UCSD-AML1 (cell line): ENCODE measurements around the gene DDX20.
"Not testable (repeated sequence)": the region's sequence is repeated elsewhere in the genome, so short reads cannot be mapped to it uniquely, and the experiment has no call there.

Experiments
- DNase-seq: peaks from one replicate; lab custom pipeline; 2025; ENCODE audit not compliant: unreplicated experiment; lab: John Stamatoyannopoulos, UW

The DDX20 gene

DNA sequence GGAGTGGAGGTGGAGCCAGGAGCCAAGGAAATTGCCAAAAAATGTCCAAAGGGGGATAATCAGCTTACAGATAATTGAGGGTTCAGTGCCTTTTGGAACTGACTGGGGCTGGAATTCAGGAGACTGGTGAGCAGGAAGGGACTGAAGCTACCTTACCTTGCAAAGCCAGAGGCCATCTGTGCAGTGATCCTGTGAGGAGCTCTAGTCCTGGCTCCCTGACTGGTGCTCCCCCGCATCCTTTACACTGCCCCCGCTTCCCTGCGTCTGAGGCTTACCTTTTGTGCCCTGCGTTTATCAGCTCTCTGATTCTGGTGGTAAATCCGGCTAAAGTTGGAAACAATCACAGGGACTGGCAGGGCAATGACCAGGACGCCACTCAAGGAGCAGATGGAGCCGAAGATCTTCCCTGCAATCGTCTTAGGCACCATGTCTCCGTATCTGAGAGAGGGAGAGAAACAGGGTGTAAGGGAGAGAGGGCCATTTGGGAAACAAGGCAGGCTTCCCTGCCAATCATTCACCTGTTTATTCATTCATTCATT, 31.0 kb downstream of the DDX20 start:
- no peak for DNase-seq

DNA sequence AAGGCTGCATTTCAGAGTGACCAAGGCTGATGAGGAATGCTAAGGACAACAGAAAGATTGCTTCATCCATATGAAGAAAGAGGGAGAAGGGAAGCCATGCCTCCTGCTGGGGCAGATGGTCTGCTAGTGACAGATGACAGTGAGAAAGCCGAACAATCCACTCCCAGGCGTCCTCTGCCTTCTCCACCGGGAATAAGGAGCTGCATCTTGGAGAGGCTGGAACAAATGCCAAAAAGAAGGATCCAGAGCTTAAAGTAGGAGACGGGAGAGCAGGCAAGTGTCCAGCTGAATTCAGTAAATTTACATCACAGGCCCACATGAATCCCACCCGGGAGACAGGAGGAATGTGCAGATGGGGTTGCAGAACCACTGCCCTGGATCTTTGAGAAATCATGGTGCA, 33.4 kb downstream of the DDX20 start:
- DNase-seq, result no peak

DNA sequence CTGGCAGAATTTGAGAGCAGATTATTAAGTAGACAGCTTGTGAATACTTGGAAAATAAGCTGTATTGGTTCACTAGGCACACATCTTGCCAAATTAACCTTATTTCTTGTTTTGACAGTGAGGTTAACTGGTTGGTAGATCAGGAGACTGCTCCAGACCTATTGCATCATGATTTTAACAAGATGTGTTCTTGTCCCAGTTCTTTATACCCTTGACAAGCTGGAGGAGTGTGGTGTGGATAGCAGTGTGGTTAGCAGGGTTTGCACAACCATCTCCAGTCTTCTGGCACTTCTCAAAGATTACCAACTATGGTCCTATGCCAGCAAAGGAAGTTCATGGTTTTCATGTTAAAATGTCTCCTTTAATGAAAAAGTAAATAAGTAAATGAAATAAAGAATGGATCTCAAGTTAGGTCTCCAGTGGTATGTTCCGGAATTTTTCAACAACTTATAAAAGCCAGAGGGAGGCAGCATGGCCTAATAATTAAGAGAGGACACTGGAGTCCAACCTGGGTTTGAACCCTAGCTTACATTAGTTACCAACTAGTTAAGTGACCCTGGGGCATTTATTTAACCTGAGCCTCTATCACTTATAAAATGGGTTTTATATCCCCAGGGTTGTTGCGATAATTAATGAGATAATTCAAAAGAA, 34.1 kb downstream of the DDX20 start:
- no peak for DNase-seq

DNA sequence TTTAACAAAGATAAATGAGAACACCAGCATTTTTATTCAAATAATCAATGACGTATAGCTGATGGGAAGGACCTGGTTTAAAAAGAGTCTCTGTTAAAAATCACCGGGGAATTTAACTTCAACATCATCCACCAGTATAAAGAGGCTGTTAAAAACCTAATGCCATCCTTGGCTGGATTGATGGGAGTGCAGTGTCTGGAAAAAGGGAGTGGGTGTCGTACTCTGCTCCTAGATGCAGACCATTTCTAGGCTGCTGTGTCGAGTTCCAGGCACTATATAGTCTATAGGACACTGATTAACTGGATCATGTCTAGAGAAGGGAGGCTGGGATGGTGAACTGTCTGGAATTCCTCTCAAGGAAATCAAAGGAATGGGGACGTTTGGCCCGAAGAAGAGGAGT, 36.1 kb downstream of the DDX20 start:
- DNase-seq, result no peak

DNA sequence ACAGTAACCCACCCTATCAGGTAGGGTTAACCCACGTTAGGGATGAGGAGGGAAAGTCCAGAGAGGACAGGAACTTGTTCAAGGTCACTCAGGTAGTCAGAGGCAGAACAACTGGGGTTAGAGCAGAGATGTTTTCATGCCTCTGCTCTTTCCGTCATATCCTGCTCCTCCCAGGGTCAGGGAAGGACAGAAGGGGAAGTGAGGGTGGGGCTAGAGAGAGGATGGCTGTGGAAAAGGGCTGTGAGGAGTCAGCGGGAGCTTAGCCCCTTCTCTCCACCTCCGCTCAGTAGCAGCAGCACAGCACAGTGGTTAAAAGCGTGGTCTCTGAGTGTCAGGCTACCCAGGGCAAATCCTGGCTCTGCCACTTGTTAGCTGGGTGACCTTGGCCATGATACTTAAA, 36.5 kb downstream of the DDX20 start:
- no peak for DNase-seq

DNA sequence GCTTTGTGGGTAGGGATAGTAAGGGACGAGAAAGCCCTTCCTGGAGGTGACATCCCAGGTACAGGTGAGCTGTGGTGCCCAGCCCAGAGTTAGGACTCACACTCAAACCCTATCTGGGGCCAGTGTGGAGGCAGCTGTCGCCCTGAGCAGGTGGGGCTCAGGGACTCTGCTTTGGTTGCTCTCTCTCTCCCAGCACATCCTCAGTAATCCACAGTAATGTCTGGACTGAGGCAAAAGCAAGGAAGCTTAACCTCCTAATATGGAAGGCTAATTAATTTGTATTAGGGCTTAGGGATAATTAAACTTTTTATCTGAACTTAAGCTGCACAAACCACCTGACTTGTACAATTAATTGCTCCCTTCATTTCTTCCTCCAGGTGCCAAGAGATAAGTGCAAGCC, 38.2 kb downstream of the DDX20 start:
- DNase-seq, result no peak

DNA sequence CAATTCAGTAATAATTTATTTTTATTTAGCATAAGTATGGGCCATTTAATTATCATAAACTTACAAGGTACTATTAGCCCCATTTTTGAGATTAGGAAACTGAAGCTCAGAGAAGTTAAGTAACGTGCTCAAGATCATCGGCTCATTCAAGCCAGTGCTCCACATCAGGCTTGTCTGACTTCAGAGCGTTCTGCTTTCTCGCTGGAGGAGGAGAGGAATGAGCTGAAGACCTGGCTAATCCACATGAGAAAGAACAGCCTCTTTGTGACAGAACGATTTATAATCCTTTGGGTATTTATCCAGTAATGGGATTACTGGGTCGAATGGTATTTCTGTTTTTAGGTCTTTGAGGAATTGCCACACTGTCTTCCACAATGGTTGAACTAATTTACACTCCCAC, 39.7 kb downstream of the DDX20 start:
- DNase-seq, result no peak

DNA sequence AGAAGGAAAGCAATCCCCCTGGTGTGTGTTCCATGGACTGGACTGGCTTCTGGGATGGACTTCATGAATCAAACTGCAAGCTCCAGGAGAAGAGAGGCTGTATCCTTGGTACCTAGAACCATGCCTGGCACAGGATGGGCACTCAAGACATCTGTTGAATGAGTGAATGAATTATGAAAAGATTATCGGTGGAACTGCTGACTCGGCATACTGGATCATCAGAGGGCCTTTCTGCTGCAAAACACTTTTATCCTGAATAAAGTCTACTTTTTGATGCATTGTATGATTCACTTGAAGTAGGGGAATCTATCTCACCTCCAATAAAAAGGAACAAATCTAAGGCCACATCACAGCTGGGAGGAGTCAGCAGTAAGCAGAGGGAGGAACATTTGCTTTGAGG, 42.9 kb downstream of the DDX20 start:
- no peak for DNase-seq

DNA sequence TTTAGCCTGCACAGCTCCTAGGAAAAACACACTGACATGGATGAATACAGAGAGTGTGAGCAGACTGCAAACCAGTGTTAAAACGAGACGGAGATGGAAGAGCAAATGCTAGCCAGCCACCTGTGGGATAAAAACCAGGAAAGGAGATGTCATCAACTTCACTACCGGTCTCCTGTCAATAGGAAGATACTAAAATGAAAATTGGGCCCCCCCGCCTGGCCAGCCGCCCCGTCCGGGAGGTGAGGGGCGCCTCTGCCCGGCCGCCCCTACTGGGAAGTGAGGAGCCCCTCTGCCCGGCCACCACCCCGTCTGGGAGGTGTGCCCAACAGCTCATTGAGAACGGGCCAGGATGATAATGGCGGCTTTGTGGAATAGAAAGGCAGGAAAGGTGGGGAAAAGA, 44.0 kb downstream of the DDX20 start:
- DNase-seq, result not testable (repeated sequence)

DNA sequence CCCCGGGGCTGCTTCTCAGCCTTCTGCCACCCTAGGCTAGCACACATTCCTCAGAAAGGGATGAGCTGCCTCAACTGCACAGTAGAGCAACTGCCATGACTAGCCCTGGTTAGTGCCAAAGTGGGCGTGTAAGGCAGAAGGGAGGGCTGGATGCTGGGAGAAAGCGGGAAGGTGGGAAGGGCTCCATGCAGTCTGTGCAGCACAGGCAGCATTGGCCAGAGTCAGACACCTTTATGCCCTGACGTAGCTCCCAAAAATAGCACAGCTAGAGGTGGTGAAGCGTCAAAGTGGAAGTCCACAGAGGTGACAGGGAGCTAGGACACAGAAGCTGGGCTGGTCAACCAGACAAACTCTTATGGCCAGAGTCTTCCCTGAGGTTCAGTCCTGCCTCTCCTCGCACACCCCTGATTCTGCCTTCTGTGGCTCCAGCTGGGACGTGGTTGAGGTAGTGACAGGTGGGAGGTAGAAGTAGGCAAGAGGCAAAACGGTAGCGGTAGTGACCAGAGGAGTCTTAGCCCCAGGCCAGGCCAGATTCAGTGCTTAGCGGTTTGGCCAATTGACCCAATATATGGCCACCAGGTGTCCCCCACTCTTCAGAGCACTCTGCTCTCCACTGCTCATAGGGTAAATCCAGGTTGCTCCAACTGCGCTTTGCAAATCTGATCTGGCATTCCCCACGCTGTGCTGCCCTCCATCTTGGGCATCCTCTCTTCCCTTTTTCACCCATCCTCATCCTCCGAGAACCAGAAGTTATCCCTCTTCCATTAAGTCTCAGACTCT, 45.6 kb downstream of the DDX20 start:
- DNase-seq, result no peak

DNA sequence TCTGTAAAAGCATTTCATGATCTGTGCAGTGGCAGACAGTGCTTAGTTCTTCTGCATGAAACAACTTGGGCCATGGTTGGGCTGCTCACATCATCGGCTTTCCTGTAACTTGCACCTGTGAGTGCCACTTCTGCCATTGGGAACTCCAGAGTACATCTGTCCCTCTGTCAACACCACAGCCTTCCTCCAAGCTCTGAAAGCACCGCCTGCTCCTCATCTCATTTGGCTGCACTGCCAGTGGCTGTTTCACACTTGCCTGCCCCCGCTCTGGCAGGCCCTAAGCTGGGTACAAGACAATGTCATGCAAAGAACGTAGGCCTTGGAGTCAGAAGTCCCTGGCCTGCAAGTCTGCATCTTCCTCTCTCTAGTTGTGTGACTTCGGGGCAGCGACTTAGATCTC, 46.4 kb downstream of the DDX20 start:
- no peak for DNase-seq

DNA sequence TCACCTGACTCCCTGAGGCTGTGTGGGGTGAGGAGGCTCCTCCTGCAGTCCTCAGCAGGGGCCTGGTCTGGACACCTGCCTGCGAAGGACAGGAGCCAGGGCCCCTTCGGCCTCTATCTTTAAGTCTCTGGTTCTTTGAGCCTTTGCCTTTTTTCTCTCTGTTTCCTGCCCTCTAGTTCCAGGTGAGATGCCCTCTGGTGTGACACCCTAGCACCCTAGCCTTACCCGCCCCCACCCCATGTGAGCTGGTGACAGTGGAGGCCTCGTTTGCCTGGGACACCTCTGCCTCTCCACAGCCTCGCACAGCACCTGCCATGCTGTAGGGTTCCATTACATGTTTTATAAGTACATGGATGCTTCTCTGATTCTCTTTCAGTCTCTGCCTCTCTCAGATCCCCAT, 47.3 kb downstream of the DDX20 start:
- DNase-seq, result no peak

DNA sequence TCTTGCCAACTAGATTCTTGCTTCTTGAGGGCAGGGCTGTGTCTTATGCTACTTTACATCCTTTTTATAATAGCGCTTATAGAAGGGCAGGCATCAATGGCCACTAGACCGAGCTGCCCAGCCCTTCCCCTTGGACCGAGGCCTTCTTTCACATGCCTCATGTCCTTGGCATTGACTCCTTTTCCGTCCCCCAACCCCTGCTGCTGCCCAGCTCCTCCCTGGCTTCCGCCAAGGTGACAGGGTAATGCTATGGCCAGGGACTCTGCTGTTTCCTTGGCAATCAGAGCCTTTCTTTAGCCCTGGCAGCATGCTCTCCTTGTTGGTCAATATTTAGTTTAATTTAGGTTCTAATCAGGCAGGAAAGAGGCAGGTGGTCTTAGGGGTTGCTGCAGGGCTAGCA, 48.2 kb downstream of the DDX20 start:
- DNase-seq, result no peak

DNA sequence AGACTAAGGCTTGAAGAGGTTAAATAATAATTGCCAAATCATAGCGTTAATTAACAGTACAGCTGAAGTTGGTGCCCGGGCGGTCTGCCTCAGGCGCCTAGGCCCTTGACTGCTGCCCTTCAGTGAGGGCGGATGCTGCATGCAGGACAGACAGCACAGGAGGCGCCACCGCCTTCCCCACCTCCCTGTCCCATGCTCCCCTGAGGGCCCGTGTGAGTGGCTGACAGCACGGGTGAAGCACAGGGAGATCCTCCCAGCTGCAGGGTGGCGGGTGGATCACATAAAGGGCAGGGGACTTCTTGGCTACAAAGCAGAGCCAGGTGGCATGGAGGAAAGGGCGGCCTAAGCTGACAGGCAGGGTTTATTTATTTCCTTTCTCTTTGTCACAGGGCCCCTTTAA, 49.1 kb downstream of the DDX20 start:
- DNase-seq, result no peak

DNA sequence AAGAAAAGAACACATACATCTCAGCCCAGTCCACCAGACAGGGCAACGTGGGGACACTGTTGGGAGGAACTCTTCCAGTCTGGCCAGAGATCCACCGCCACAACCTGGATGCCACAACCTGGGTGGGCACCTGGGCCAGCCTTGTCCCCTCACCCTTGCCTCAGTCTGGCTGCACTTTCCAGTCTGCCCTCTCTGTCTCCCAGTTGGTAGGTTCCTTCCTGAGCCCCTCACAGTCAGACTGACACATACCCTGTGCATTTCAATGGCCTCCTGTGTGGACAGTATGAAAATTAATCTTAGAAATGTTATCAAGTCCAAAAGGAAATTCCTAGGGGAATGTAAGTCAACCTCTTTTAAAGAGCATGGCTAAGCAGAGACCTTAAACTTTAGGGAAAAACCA, 49.5 kb downstream of the DDX20 start:
- no peak for DNase-seq

DNA sequence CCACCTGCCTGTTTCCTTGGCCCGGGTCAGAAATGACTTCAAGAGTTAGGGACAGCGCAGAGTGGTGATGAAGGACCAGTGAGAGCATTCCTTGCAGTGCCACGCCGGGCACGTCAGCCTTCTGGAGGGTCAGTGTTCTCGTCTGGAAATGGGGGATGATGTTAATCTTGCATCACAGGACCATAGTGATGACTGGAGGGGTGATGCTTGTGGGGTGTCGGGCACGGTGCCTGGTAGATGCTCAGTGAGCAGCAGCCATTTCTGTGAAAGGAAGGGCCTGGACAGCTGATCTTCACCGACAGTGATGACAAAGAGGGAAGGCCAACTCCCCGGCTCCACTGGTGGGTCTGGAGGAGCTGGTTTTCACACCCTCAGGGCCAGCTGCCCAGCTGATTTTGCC, 56.2 kb downstream of the DDX20 start:
- no peak for DNase-seq

DNA sequence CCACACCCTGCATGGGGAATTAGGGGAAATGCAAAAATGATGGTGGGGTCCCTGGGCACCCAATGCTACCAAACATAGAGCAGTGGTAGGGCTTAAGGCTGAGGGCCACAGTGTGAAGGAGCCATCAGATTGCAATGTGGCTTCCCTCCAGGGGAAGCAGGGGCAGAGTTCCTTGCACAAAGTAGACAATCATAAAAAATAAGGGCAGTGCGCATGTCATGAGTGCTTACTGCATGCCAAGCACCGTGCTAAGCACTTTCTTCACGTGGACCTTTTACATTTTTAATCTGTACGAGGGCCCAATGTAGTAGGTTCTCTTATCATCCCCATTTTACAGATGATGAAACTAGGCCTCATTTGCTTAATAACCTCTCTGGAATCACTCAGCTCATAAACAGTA, 56.6 kb downstream of the DDX20 start:
- DNase-seq, result no peak

DNA sequence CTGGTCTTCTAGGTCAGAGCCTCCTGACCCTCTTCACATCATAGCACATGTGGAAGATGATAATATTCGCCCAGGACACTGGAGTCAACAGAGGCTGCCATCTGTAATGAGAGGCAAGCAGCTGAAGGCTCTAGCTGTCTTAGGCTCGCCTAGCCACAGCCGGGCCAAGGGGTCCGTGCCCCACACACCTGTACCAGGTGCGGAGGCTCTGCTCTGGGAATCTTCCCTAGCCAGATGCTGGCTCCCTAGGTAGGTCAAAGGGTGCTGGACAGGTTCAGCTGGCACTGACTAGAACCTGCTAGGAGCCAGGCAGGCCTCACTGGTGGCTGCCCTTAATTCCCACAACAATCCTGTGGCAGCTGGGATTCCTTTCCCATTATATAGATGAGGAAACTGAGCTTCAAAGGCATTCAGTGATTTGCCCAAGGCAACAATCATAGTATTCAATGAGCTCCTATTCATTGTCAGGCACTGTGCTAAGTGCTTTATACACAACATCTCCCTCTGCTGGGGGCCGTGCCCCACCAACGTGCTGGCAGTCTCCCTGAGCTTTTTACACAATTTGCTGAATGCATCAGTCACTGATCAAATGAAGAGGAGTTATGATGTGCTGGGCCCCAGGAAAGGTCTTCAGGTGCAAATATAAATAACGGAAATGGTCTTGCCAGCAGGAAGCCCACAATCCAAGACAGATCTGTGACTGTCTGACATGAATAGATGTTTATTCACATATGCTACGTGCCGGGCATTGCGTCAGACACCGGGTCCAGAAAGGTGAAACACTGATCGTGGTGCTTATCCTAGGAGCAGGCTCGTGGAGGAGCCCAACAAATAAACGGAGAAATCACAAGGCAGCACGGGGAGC, 58.0 kb downstream of the DDX20 start:
- DNase-seq, result no peak

DNA sequence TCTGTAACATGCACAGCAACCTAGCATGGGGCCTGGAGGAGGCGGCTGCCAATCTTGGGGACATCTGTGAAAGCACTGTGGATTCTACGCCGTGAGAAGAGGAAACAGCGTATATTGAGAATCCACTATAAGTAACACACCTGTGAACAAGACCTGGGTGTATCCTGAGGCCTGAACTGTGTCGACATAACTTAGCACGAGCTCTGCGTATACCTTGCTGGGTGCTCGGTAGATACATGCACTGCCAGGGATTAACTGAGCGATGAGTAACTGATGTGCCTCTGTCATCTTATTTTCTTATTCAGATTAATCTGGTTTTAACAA, 58.6 kb downstream of the DDX20 start:
- DNase-seq, result no peak

DNA sequence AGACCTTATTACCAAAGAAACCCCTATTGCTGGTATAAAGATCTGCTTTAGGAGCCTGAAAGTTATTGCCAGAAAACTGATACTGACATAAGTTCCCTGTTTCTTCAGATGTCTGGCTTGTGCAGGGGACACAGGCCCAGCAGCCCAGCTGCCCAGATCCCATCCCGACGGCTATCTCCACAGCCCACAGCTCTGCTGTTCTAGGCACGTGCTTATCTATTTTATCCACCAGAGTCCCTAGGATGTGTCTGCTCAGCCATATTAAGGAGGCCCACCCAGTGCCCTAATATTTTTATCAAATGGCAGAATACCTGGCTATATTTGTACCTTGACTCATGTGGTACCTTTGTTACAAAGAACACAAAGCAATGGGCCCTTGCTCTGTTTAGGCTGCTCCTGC, 58.9 kb downstream of the DDX20 start:
- no peak for DNase-seq
